Measurements from ENCODE around the gene SIK3.

SIK3 gene

GRCh38 chr11:117002639-117003299, 95.5 kb downstream of the SIK3 start:
- FAIRE-seq = no peak

- FAIRE-seq = peak; percentile 6
Measured at GRCh38 chr11:117000014-117000737, 98.1 kb downstream of the SIK3 start.

DNA sequence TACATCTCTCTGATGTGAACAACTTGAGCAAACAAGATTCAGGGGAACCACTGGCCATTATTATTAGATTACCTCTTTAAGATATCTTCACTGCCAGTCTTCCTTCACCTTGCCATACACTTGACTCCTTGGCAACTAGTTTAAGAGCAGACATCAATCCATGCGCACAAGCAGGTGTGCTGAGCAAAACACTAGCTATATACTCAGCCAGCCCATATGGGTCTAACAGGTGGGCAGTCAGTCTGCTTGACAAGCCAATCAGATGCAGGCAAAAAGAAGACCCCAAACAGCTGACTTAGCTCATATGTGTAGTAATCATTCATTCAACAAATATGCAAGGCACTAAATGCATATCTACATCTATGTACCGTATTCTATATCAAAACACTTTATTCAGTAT, 101.2 kb downstream of the SIK3 start:
- no peak for FAIRE-seq

DNA sequence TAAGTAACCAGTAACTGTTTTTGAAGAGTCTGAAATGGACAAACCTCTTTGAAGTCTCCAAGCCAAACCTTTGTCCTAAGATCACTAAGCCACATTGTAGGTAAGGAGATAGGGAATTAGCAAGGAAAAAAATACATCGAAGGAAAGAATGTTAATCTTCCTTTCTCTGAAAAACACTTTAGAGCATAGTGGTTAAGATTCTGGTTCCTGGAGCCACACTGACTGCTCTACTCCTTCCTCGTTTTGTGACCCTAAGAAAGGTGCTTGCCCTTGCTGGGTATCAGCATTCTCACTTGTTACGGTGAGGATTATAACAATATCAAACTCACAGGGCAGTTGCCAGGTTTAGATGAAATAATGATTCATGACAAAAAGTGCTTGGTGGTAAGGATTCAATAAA, 104.0 kb downstream of the SIK3 start:
- FAIRE-seq = no peak

GRCh38 chr11:116993599-116993998, 104.6 kb downstream of the SIK3 start:
- FAIRE-seq = no peak

DNA sequence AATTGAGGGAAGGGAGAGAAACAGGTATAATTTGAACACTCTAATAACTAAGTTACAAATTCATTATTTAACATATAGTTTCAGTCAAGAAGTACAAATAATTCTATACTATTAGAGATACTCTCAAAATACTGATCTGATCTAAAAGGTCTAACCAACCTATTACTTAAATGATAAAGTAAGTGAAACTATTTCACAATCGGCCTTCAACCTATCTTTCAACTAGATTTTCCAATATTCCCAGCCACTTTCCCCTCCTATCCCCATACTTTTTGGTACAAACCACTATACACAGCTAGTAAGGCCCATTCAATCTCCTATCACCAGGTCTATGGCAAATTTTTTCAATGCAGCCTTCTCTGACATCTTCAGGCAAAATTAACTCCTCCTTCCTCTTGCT, 106.7 kb downstream of the SIK3 start:
- no peak for FAIRE-seq

DNA sequence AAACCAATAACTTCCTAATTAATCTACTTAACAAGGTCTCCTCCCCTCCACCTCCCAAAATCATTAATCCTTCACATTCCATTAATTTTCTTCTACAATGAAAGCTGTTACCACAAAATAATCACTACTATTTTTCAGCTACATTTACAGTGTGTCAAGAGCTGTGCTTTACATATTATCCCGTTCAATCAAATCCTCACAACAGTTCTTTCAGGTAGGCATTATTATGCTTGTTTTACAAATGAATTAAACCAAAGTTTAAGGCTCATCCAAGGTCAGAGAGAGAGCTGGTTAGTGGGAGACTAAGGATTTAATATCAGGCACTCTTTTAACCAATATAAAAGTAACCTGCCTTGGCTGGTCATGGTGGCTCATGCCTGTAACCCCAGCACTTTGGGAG, 107.4 kb downstream of the SIK3 start:
- FAIRE-seq = no peak

- no peak for FAIRE-seq
Measured at GRCh38 chr11:116990061-116990473, 108.2 kb downstream of the SIK3 start.

GRCh38 chr11:116989184-116989583, 109.0 kb downstream of the SIK3 start:
- no peak for FAIRE-seq

DNA sequence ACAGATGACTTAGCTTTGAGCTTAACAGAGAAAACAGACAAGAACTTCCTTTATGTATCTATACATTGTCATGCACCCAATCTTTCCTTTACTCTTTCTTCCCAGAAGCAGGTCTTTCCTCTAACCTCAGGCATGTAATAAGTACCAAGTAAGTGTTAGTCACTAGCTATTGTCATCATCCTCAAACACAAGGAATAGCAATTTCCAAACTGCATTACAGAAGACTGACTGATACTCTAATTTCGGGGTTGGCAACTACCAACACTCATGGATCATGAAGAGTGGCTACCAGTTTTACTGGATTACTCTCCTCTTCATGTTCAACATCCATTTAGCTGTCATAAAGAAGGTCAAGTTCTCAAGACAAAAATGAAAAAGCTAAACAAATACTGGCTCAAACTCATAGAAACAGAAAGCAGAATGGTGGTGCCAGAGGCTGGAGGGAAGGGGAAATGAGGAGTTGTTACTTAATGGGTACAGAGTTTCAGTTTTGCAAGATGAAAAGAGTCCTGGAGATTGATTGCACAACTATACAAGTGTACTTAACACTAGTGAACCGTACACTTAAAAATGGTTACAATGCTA, 111.6 kb downstream of the SIK3 start:
- FAIRE-seq = no peak

GRCh38 chr11:116984589-116984988, 113.6 kb downstream of the SIK3 start:
- FAIRE-seq = no peak

DNA sequence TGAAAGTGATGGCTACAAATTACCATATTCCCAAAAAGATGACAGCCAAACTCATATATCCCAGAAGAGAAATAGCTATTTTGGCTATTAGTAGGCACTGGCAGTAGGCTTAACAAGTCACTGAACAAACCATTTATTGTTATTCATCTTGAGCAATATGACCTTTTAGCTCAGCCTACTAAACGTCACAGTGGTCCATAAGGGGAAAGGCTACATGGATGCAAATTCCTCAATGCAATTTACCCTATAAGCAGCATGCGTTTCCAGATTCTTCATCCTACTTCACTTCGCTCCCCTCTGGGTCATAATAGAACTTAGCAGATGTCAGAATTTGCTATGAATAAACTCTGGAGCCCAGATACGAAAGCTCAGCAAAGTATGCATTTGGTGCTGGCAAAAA, 114.0 kb downstream of the SIK3 start:
- FAIRE-seq = no peak

DNA sequence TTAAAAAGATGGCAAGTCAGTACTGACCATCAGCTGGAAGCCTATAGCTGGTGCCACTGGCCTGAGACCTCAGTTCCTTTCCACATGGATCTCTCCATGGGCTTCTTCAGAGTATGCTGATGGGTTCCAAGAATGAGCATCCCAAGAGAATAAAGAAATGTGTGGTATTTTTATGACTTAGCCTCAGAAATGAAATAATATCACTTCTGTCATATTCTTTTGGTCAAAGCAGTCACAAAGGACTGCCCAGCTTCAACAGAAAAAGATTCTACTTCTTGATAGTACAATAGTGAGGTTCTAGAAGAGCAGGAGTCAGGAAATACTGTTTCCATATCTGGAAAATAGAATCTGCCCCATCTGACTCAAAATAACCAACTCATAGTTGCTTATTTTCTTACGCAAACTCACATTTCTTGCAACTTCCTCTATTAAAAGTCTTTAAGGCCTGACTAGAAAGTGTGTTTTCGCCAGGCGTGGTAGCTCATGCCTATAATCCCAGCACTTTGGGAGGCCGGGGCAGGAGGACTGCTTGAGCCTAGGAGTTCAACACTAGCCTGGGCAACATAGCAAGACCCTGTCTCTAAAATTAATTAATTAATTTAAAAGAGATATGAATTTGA, 116.9 kb downstream of the SIK3 start:
- no peak for FAIRE-seq

GRCh38 chr11:116980136-116980793, 118.0 kb downstream of the SIK3 start:
- FAIRE-seq = no peak

- no peak for FAIRE-seq
Measured at GRCh38 chr11:116976941-116977570, 121.2 kb downstream of the SIK3 start.

GRCh38 chr11:116975661-116976060, 122.6 kb downstream of the SIK3 start:
- FAIRE-seq = no peak

DNA sequence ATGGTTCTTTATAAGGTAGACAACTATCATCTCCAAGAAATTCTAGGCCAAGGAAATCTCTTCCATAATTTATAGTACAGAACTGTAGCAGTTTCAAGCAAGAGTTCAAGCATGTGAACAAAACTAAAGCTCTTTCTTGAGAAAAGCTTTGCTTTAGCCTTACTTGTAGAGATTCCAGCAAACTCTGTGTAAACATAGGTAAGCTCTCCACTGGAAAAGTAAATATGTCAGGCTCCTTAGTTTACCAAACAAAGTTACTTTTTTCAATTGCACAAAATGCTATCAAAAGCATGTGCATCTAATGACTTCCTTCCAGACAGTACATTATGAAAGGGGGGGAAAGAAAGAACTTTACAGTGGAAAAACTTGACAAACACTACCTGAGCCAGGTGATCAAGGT, 125.0 kb downstream of the SIK3 start:
- FAIRE-seq = no peak

DNA sequence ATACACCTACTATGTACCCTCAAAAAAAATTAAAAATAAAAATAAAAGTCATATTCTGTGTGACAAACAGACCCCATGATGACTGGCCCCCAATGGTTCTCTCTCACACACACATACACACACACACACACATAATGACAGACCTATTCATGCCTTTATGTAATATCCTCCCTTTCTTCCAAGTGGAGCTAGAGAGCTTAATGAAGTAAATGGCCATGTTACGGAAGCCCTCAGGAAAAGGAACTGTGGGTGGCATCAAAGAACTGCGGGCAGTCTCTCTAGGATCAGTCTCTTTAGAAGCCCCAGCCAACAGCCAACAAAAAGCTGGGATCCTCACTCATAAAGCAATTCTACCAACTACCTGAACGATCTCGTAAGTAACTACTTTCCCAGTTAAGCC, 125.5 kb downstream of the SIK3 start:
- no peak for FAIRE-seq

GRCh38 chr11:116970485-116971292, 127.5 kb downstream of the SIK3 start:
- no peak for FAIRE-seq

DNA sequence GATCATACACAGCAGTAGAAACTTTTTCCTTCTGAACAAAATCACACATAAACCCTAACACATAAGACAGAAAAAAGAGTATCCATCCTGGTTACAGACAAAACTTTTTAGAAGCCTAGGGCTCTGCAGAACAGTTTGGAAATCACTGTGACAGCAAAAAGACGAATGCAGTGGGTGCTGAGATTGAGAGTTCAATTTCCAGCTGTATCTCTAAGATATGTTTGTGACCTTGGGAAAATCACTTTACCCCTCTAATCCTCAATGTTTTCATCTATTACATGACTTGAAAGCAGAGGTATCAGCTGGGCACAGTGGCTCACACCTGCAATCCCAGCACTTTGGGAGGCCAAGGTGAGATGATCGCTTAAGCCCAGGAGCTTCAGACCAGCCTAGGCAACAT, 128.5 kb downstream of the SIK3 start:
- FAIRE-seq = no peak

DNA sequence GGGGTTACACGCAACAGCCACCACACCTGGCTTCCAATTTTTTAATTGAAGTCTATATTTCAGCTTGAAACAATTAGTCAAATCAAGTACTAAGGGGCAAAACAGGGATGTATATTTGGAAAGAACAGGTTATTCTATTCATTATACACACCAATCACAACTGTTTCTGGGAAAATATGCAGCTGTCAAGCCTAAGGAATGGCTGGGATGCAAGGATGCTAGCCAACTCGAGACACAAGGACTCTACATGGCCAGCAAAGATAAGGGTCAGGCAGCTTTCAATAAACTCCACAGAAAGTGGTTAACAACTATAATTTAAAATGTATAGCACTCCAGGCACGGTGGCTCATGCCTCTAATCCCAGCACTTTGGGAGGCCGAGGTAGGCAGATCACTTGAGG, 134.0 kb downstream of the SIK3 start:
- FAIRE-seq = no peak

GRCh38 chr11:116963813-116964212, 134.4 kb downstream of the SIK3 start:
- no peak for FAIRE-seq
